Anterior cingulate cortex (tissue), 58 donors: ENCODE measurements around the gene SPG21.
"Not testable (repeated sequence)": the region's sequence is repeated elsewhere in the genome, so short reads cannot be mapped to it uniquely, and the experiment has no call there.

Experiments used
- DNase-seq, 58 donors: peaks; one replicate each; lab custom pipeline; 2025; lab: John Stamatoyannopoulos, UW

The SPG21 gene, protein sequence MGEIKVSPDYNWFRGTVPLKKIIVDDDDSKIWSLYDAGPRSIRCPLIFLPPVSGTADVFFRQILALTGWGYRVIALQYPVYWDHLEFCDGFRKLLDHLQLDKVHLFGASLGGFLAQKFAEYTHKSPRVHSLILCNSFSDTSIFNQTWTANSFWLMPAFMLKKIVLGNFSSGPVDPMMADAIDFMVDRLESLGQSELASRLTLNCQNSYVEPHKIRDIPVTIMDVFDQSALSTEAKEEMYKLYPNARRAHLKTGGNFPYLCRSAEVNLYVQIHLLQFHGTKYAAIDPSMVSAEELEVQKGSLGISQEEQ

DNA sequence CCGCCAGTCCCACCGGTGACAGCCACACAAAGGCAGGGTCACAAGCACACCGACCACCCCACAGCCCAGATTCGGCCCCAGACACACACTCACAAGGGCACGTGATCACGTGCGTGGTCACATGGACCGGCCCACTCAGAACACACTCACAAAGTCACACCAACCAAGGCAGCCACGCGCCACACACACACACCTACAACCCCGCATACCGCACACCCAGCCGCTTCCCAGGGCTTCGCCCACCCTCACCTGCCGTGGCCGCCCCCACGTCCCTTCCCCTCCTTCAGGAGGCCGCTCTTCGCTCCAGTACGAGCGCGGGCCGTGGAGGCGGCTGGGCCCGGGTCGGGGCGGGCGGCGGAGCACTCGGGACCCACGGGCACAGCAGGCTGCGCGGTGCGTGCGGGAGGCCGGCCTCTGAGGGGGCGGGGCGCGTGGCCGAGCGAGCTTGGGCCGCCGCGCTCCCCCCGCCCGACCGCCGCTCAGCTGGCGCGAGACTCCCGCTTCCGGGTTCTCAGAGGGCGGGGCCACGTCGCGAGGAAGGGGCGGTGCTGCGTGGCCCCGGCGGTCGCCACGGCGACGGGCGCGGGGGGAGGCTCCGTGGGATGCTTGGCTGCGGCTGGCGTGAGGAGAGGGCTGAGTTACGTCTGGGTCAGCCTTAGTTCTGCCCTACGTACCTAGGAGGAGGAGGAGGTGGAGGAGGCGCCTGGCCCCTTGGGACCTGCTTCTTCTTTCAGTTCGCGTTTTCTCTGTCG is at the start of gene SPG21:
Gene SPG21 (minus strand): TSS at position 499 of the 752 bp plus-strand sequence. CDS start 6,345 bp downstream, outside the sequence.
- peak; percentile 19 to 96 (median 87) for DNase-seq

DNA sequence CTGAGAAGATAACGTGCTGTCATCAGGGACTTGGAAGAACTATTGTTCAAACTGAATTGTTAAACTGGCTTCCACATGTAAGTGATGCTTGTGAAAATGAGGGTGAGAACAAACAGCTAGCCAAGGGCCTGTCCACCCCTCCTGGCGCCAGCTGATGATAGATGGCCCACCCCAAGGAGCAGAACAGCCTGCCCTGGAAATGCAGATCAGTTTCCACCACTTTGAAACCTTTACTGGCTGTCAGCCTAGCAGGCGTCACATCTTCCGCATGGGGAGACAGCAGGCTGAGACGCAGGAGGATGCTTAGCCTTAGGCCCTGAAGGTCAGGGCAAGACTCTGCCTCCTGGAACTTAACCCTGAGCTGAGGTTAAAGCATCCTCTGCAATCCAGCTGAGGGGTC is 49.1 kb upstream of the SPG21 start:
- DNase-seq = no peak

DNA sequence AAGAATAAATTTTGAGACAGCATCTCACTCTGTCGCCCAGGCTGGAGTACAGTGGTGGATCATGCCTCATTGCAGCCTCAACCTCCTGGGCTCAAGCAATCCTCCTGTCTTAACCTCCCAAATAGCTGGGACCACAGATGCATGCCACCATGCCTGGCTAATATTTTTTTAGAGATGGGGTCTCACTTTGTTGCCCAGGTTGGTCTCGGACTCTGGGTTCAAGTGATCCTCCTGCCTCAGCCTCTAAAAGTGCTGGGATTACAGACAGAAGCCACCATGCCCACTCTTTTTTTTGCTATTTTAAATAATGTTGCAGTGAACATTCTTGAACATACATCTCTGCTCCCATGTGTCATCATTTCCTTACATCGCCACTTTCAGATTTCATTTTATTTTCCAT is 48.7 kb upstream of the SPG21 start:
- no peak for DNase-seq

DNA sequence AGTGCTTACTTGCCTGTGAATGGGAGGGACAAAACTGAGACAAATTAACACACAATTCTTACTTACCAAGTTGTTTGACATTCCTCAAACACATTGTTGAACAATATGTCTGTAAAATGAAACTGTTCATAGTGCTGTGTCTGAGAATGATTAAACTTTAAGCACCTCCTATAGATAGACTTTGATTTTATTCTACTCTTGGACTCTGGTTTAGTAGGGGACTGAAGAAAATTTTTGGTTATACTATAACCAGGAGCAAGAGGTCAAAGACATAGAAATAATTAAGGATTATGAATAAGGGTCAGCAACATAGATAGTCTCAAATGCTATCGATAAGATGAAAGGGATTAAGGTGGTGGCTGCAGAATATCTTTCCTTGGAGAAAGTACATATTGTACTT is 47.6 kb upstream of the SPG21 start:
- no peak for DNase-seq

DNA sequence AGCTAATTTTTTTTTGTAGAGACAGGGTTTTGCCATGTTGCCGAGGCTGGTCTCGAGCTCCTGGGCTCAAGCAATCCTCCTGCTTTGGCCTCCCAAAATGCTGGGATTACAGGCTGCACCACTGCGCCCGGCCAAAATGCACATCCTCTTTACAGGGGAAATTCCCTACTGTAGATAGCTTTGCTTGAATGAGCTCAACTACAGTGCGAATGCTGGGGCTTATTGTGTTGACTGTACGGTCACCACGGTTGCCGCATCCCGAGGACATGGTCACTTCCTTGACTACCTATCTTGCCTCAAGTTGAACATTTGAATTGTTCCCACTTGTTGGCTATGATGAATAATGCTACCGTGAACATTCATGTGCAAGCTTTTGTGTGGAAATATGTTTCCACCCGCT is 45.0 kb upstream of the SPG21 start:
- no peak for DNase-seq

DNA sequence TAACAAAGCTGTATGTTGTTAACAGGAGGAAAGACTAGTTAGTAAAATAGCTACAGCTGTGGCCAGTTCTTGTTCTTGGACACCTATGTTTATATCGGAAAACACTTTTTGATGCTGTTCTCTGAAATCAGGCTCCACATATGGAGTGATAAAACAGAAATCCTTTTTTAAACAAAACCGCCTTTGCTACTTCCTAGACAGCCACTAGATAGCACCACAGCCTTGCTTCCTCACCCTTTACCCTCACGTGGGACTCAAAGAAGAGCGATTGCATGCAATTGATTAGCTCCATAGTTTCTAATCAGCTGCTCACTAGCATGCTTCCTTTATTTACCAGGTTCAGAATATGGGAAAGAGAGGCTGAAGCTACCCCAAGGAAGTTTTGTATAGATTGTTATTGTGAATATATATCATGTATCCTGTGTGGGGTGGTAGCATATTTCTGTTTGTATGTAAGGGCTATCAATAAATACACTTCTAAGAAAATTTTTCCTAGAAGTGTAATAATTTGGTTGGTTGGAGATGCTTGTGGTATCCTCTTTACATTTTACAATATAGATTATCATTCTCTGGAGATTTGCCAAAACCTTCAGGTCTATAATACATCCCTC is 44.0 kb upstream of the SPG21 start:
- peak in 3 of 58 donors; percentile 11 to 53 (median 19) for DNase-seq

GRCh38 chr15:65032801-65033537 is 43.3 kb upstream of the SPG21 start:
- peak in 18 of 58 donors; percentile 7 to 40 (median 20) for DNase-seq

DNA sequence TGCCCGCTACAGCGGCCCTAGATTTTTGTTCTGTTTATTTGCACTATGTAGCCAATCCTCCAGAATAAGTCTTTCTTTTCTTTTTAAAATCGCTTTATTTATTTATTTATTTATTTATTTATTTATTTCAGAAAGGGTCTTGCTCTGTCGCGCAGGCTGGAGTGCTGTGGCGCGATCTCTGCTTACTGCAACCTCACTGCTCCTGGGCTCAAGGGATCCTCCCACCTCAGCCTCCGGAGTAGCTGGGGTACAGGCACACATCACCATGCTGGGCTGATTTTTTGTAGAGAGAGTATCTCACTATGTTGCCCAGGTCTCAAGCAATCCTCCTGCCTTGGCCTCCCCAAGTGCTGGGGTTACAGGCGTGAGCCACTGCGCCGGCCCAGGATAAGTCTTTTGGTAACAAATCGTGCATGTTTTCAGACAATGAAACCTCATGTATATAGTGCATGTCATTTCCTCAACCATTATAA is 40.1 kb upstream of the SPG21 start:
- no peak for DNase-seq

GRCh38 chr15:65028921-65029735 is 39.4 kb upstream of the SPG21 start, which contains the start of gene MTFMT:
MTFMT (minus strand) TSS chr15:65029639; CDS start chr15:65029613, 26 bp downstream.
- peak; percentile 43 to 94 (median 83) for DNase-seq

DNA sequence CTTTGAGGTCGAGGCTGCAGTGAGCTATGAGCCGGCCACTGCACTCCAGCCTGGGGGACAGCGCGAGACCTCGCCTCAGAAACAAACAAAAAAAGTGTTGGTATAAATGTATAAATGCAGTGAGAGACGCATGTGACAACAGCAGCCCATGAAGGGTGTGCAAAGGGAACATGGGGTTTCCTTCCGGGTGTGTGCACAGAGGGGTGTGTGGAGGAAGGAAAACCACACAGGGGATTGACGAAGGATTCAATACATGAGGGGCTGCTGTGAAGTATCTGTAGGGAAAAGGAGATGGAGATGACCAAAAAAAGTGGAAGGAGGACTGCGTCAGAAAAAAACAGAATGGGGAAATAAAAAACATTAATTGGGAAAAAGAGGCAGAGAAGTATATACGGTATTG is 38.6 kb upstream of the SPG21 start:
- no peak for DNase-seq

- no peak for DNase-seq
These were observed 37.9 kb upstream of the SPG21 start for GRCh38 chr15:65027593-65027992.

GRCh38 chr15:65026756-65027155 is 37.0 kb upstream of the SPG21 start:
- DNase-seq = no peak

DNA sequence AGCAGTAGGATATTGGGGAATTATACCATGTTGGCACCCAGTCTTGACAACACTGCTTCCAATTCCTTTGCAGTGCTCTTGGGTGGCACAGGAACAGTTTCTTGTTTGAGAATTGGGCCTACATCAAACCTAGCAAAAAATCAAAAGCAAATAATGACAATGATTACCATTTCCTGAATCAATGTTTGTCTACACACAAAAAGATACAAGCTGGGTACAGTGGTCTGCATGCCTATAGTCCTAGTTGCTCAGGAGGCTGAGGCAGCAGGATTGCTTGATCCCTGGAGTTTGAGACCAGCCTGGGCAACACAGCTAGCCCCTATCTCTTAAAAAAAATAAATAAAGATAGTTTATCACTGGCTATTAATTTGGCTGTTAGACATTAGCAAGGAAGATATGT is 31.8 kb upstream of the SPG21 start:
- DNase-seq = no peak

- no peak for DNase-seq
These were observed 30.7 kb upstream of the SPG21 start for GRCh38 chr15:65020419-65020818.

DNA sequence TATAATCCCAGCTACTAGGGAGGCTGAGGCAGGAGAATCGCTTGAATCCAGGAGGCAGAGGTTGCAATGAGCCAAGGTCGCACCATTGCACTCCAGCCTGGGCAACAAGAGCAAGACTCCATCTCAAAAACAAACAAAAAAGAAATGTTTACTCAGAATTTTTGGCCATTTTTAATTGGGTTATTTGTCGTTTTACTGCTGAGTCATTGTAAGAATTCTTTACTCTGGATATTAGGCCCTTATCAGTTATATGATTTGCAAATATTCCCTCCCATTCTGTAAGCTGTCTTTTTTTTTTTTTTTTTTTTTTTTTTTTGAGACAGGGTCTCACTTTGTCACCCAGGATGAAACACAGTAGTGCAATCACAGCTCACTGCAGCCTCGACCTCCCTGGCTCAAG is 21.5 kb upstream of the SPG21 start:
- DNase-seq = not testable (repeated sequence)

- DNase-seq = no peak
These were observed 19.3 kb upstream of the SPG21 start for GRCh38 chr15:65008983-65009382.

- DNase-seq = no peak
These were observed 17.2 kb upstream of the SPG21 start for GRCh38 chr15:65006876-65007275.

DNA sequence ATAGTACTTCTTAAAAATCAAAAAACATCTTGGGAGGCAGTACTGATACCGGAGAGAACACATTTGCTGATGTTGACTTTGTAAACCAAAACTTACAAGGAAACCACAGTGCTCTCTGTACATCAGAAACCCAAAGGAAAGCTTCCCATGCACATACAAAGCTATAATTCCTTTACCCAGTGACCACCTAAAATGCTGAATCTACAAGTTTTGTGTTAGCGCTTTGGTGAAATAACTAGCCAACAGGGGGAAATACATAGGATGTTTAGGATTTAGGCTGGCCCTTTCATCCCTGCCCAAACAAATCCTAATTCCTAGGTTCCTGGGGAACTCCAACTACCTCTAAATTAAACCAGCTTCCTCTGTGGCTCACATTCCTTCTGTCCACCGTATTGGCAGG is 15.3 kb upstream of the SPG21 start:
- no peak for DNase-seq

DNA sequence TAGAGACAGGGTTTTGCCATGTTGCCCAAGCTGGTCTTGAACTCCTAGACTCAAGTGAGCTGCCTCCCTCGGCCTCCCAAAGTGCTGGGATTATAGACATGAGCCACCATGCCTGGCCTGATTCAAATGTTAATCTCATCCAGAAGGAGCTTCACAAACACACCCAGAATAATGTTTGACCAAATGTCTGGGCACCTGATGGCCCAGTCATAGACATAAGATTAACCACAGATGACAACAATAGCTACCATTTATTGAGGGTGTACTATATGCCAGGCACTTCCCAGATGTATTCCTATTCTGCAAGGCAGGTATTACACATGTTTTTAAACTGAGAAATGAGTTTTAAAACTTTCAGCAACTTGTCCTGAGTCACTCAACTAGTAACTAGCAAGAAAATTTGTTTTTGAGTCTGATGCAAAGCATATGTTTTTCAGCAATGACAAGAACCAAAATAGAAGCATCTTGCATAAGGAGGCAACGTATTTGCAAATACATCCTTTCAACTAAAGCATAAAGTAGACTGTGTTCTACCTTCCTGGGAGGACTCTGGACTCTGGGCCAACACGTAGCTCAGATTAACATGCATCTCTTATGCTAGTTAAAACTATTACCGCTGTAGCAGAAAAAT is 8.1 kb upstream of the SPG21 start:
- DNase-seq = no peak
